ENCODE measurements around the gene NUDT15.

NUDT15 gene

GRCh38 chr13:48001114-48001881, 36.2 kb upstream of the NUDT15 start, which contains the start of gene SUCLA2:
Gene SUCLA2 (minus strand): TSS chr13:48001273. CDS start chr13:48001269, 4 bp downstream.
- TF ChIP-seq CTCF (conservative IDR thresholded peaks at IDR 0.05) = no peak
- peak within 1 kb of the TSS; percentile 72; the same call in 1 of the 2 replicates for H3K27ac ChIP-seq

GRCh38 chr13:48001999-48002398, 35.5 kb upstream of the NUDT15 start:
- peak overlapping the region; percentile 72; the same call in 1 of the 2 replicates for H3K27ac ChIP-seq

- H3K27ac ChIP-seq = no peak overlapping the region
- TF ChIP-seq CTCF (conservative IDR thresholded peaks at IDR 0.05) = no peak
These were observed 33.3 kb upstream of the NUDT15 start for GRCh38 chr13:48004201-48004600.

DNA sequence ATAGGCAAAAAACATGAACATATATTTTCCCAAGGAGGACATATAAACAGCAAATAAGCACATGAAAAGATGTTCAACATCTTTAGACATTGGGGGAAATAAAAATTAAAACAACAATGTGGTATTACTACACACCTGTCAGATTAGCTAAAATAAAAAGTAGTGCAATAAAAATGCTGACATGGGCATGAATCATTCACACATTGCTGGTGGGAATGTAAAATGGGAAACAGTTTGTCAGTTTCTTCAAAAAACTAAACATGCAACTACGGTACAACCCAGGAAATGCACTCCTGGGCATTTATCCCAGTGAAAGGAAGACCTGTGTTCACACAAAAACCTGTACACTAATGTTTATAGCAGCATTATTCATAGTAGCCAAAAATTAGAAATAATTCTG, 31.1 kb upstream of the NUDT15 start:
- TF ChIP-seq CTCF (conservative IDR thresholded peaks at IDR 0.05) = no peak
- H3K27ac ChIP-seq = no peak overlapping the region

GRCh38 chr13:48009284-48009683, 28.2 kb upstream of the NUDT15 start:
- no peak for TF ChIP-seq CTCF (conservative IDR thresholded peaks at IDR 0.05)
- H3K27ac ChIP-seq = no peak overlapping the region

DNA sequence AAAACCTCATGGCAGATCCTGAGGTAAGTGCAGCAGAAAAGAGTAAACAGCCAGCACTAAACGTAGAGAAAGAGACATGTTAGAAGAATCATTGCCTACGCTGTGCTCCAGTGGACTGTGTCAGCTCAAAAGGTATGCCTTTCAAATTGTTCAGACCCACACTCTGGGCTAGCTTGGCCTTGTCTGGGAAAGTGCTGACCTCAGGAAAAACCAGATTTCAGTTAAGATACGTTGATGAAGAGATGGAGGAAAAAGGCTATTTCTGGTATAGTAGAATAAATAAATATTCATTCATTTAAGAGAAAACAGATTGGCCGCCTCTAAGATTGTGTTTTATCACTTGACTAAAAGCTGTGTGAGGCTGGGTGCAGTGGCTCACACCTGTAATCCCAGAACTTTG, 26.8 kb upstream of the NUDT15 start:
- no peak overlapping the region for H3K27ac ChIP-seq
- TF ChIP-seq CTCF (conservative IDR thresholded peaks at IDR 0.05) = no peak

DNA sequence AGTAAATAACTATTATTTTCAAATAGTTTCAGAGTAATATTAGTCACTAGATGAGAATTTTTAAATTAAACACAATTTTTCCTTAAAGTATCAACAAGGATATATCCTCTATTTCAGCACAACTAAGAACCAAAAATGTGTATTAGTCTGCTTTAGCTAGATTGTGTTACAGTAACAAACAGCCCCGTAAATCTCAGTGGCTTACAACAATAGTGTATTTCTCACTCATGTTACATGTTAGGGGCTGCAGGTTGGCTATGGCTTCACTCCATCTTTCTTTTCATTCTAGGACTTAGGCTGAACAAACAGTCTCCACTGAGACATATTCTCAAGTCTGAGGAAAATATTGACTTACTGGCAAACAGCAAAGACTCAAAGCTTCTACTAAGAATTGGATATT, 24.9 kb upstream of the NUDT15 start:
- no peak overlapping the region for H3K27ac ChIP-seq
- TF ChIP-seq CTCF (conservative IDR thresholded peaks at IDR 0.05) = no peak

DNA sequence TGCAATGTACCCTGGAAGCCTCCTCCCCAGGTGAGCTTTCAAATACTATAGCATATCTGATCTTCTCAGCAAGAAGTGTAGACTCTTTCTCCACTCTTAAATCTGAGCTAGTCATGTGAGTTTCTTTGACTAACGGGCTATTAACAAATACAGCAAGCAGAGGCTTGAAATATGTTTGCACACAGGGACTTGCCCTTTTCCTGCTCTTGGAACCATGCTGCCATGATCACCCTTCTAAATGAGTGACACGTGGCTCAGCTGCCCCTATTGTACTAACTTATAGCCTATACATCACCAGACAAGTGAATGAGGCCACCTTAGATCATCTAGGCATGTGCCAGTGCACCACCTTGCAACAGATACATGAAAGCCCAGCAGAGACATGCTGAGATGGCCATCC, 23.2 kb upstream of the NUDT15 start:
- no peak overlapping the region for H3K27ac ChIP-seq
- TF ChIP-seq CTCF (conservative IDR thresholded peaks at IDR 0.05) = no peak

All from VCaP (cell line).